A549 (cell line): ENCODE results near the gene SVIL.

Experiments
- CBX8 ChIP-seq: fragments of 200-600 bp; sonication (generic); IDR thresholded peaks from 2 replicates; pipeline ENCODE4 v1.6.1; 2016
- CTCF ChIP-seq: fragments of >200 bp; sonication (Bioruptor Twin); formaldehyde crosslinking; IDR thresholded peaks from 3 replicates; pipeline ENCODE4 v1.5.1; 2016
- PHF8 ChIP-seq: fragments of 200-600 bp; sonication (generic); IDR thresholded peaks from 2 replicates; pipeline ENCODE4 v1.6.1; 2016; ENCODE audit warnings: low read depth, mild to moderate bottlenecking, antibody characterized with exemption, moderate library complexity, borderline replicate concordance
- POLR2A ChIP-seq: IDR thresholded peaks from 2 replicates; pipeline ENCODE4 v1.6.1; 2012; ENCODE audit warnings: mild to moderate bottlenecking, low read length
- POLR2AphosphoS2 ChIP-seq: conservative IDR thresholded peaks from 2 replicates; pipeline ENCODE4 v1.6.1; 2012; ENCODE audit warnings: low read length, improper control_type of control experiment, inconsistent platforms

GRCh38 chr10:29643771-29644501 is 9.2 kb upstream of the SVIL start:
- TF ChIP-seq CTCF (no peak), PHF8 (no peak), POLR2AphosphoS2 (no peak), POLR2A (no peak), CBX8 (no peak)
